ENCODE measurements around the gene PIK3AP1. TPM values are rescaled to one million over a fixed set of nuclear protein-coding genes. Genes with fewer than 3 reads are reported as not detected.

Gene PIK3AP1
- total RNA-seq, 1 experiment from 2014 or later: 3.7 TPM

DNA sequence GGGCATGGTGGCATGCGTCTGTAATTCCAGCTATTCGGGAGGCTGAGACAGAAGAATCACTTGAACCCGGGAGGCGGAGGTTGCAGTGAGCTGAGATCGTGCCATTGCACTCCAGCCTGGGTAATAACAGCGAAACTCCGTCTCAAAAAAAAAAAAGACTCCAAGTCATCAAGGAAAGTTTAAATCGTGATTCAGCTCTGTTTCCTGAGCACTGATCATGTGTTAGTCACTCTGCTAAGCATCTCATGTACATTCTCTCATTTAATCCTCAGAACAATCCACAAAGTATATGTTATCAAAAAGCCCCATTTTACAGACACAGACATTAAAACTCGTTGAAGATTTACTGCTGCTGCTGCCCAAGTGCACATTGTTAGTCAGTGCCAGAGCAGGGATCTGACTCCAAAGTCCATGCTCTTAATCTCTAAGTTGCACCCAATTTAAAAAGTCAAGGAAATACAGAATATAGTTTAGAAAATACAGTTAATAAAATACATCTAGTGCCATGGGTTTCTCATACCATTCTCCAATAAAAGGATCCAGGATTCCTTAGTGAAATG, 6.2 kb downstream of the PIK3AP1 start:
- CTCF ChIA-PET: no interaction called here
- DNase-seq (peak; percentile 37), ATAC-seq (peak; percentile 57)
- BruUV-seq (replicated peaks): no TSS peak
- H3K4me3 ChIP-seq (ENCODE audit: low read length): no peak overlapping the region
- H3K4me2 ChIP-seq (ENCODE audit: low read length): no peak overlapping the region
- no peaks in the 10 kb centered on the region for H3K9me3 ChIP-seq (ENCODE audit: low read length)
- H3K9ac ChIP-seq (ENCODE audit: low read length): no peak overlapping the region
- intact Hi-C loops (cut with micrococcal nuclease): no loop called here
- no peaks in the 10 kb centered on the region for H3K9me2 ChIP-seq (replicated peaks; ENCODE audit: low read length)
- H3K36me3 ChIP-seq (ENCODE audit: low read depth, low read length): no peaks in the 10 kb centered on the region
- H3K79me2 ChIP-seq (ENCODE audit: low read length): no peaks in the 10 kb centered on the region
- POLR2A ChIA-PET (ENCODE audit: unreplicated experiment): no interaction called here
- H3F3A ChIP-seq (ENCODE audit: low read length, unreplicated experiment): no peaks in the 10 kb centered on the region
- H2AFZ ChIP-seq (ENCODE audit: low read length): no peak overlapping the region
- no peaks in the 10 kb centered on the region for H3K27me3 ChIP-seq (ENCODE audit: low read length)
- H3K4me1 ChIP-seq (ENCODE audit: insufficient read depth, low read length): no peaks in the 10 kb centered on the region
- no peaks in the 10 kb centered on the region for H4K20me1 ChIP-seq (ENCODE audit: low read length)
- TF ChIP-seq EZH2 (IDR thresholded peaks at IDR 0.05; ENCODE audit: low read length, unreplicated experiment) (no peak), EZH2phosphoT487 (IDR thresholded peaks at IDR 0.05; ENCODE audit: borderline replicate concordance, low read length) (no peak)
- TF ChIP-seq, protein P1, sequence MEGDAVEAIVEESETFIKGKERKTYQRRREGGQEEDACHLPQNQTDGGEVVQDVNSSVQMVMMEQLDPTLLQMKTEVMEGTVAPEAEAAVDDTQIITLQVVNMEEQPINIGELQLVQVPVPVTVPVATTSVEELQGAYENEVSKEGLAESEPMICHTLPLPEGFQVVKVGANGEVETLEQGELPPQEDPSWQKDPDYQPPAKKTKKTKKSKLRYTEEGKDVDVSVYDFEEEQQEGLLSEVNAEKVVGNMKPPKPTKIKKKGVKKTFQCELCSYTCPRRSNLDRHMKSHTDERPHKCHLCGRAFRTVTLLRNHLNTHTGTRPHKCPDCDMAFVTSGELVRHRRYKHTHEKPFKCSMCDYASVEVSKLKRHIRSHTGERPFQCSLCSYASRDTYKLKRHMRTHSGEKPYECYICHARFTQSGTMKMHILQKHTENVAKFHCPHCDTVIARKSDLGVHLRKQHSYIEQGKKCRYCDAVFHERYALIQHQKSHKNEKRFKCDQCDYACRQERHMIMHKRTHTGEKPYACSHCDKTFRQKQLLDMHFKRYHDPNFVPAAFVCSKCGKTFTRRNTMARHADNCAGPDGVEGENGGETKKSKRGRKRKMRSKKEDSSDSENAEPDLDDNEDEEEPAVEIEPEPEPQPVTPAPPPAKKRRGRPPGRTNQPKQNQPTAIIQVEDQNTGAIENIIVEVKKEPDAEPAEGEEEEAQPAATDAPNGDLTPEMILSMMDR (conservative IDR thresholded peaks at IDR 0.05; ENCODE audit: low read depth, low read length): no peak
- no peak overlapping the region for H3K27ac ChIP-seq (ENCODE audit: low read length)

DNA sequence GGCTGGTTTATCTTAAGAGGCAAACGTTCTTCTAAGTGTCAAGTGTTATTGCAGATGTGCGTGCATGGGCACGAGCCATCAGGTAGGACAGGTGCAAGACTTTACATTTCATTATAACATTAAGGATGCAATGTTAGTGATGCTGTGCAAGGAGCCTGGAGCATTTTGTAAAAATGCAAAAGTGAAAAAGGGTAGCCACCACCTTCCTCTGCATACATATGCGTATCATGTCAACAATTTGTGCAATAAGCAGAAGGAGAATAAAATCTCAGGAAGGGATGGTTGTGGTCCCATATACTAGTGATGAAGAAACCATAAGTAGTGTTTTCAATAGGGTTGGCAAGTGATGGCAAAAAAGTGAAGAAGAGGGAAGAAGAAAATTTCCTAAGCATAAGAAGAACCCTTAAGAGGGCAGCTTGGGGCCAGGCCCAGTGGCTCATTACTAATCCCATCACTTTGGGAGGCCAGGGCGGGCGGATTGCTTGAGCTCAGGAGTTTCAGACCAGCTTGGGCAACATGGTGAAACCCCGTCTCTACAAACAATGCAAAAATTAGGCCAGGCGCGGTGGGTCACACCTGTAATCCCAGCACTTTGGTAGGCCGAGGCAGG, 7.5 kb downstream of the PIK3AP1 start:
- Histone ChIP-seq H3K4me2 (ENCODE audit: low read length) (no peak overlapping the region), H3K27ac (ENCODE audit: low read length) (no peak overlapping the region), H3K36me3 (ENCODE audit: low read depth, low read length) (no peaks in the 10 kb centered on the region), H3K9me2 (replicated peaks; ENCODE audit: low read length) (no peaks in the 10 kb centered on the region), H4K20me1 (ENCODE audit: low read length) (no peaks in the 10 kb centered on the region), H3K79me2 (ENCODE audit: low read length) (no peaks in the 10 kb centered on the region), H3K4me3 (ENCODE audit: low read length) (no peak overlapping the region), H3K9ac (ENCODE audit: low read length) (no peak overlapping the region), H3K4me1 (ENCODE audit: insufficient read depth, low read length) (no peaks in the 10 kb centered on the region), H3K9me3 (ENCODE audit: low read length) (no peaks in the 10 kb centered on the region), H3K27me3 (ENCODE audit: low read length) (no peaks in the 10 kb centered on the region), H3F3A (ENCODE audit: low read length, unreplicated experiment) (no peaks in the 10 kb centered on the region), H2AFZ (ENCODE audit: low read length) (no peak overlapping the region)
- CTCF ChIA-PET: no interaction called here
- POLR2A ChIA-PET (ENCODE audit: unreplicated experiment): no interaction called here
- ATAC-seq (no peak), DNase-seq (no peak)
- TF ChIP-seq, protein P1 (conservative IDR thresholded peaks at IDR 0.05; ENCODE audit: low read depth, low read length): no peak
- BruUV-seq (replicated peaks): no TSS peak
- intact Hi-C loops (cut with micrococcal nuclease): no loop called here

DNA sequence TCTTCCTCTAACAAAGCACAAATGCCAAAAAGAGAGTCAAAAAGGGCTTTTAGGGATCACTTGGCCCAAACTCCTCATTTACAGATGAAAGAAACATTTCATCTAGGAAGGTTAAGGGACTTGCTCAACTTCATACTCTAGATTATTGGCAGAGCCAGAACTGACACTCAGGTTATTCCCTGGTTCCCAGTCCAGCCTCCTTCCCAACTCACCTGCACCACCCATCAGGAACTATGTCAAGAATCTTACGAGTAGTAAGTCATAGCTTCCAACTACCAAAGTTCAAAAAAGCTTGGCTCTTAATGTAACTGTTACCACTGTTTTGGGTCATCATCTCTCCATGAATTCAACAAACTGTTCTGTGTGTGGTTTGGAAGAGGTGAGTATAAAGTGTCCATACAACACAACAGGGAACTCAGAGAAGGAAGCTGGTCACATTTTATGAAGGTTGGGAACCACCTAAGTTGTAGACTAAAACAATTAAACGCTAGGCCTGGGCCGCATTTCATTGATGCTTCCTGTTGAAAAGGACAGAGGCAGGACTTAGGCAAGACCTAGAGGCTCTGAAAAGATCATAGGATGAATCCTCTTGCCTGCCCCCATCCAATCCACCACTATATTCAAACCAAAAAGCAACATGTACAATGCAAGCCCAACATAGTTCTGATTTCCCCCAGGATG, 9.1 kb downstream of the PIK3AP1 start:
- no peaks in the 10 kb centered on the region for H3K27me3 ChIP-seq (ENCODE audit: low read length)
- H3K4me2 ChIP-seq (ENCODE audit: low read length): no peak overlapping the region
- H4K20me1 ChIP-seq (ENCODE audit: low read length): no peaks in the 10 kb centered on the region
- DNase-seq (no peak), ATAC-seq (no peak)
- POLR2A ChIA-PET (ENCODE audit: unreplicated experiment): no interaction called here
- no peaks in the 10 kb centered on the region for H3K9me3 ChIP-seq (ENCODE audit: low read length)
- no peaks in the 10 kb centered on the region for H3K79me2 ChIP-seq (ENCODE audit: low read length)
- no peak for TF ChIP-seq EZH2 (IDR thresholded peaks at IDR 0.05; ENCODE audit: low read length, unreplicated experiment)
- TF ChIP-seq EZH2phosphoT487 (IDR thresholded peaks at IDR 0.05; ENCODE audit: borderline replicate concordance, low read length): no peak
- TF ChIP-seq, protein P1 (conservative IDR thresholded peaks at IDR 0.05; ENCODE audit: low read depth, low read length): no peak
- H3F3A ChIP-seq (ENCODE audit: low read length, unreplicated experiment): no peaks in the 10 kb centered on the region
- H3K4me3 ChIP-seq (ENCODE audit: low read length): no peak overlapping the region
- H2AFZ ChIP-seq (ENCODE audit: low read length): no peak overlapping the region
- no peaks in the 10 kb centered on the region for H3K36me3 ChIP-seq (ENCODE audit: low read depth, low read length)
- CTCF ChIA-PET: no interaction called here
- H3K9ac ChIP-seq (ENCODE audit: low read length): no peak overlapping the region
- intact Hi-C loops (cut with micrococcal nuclease): no loop called here
- H3K27ac ChIP-seq (ENCODE audit: low read length): no peak overlapping the region
- no peaks in the 10 kb centered on the region for H3K4me1 ChIP-seq (ENCODE audit: insufficient read depth, low read length)
- no peaks in the 10 kb centered on the region for H3K9me2 ChIP-seq (replicated peaks; ENCODE audit: low read length)
- no TSS peak for BruUV-seq (replicated peaks)

All from PC-3 (cell line).